DND-41 (cell line): Measurements from ENCODE around the gene NOL7.

Source experiments
- EZH2 ChIP-seq: IDR thresholded peaks from 3 replicates; pipeline ENCODE4 v1.6.1; 2012; ENCODE audit warnings: borderline replicate concordance, low read depth, mild to moderate bottlenecking, moderate library complexity, low read length, inconsistent platforms; ENCODE audit not compliant: severe bottlenecking
- TF ChIP-seq, protein P1 (sequence below): IDR thresholded peaks from 2 replicates; pipeline ENCODE4 v1.5.1; 2012; ENCODE audit warnings: borderline replicate concordance, low read length, moderate library complexity, mild to moderate bottlenecking; ENCODE audit not compliant: poor library complexity, severe bottlenecking; ENCODE audit errors: extremely low read depth

DNA sequence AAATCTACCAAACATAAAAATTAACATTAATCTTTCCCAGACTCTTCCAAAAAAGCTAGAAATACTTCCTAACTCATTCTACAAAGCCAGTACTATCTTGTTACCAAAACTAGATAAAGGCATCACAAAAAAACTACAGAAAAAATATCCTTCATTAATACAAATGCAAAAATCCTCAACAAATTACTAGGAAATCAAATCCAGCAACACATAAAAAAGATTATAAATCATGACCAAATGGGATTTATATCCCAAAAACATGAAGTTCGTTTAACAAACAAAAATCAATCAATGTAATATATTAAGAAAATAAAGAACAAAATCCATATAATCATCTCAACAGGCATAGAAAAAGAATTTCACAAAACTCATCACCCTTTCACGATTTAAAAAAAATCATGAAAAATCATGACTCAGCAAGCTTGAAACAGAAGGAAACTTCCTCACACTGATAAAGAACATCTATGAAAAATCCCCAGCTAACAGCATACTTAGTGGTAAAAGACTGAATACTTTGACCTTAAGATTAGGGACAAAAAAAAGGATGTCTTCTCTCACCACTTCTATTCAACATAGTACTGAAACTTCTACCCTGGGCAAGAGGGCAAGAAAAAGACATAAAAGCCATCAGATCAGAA, 53.3 kb downstream of the NOL7 start:
- TF ChIP-seq, protein P1, sequence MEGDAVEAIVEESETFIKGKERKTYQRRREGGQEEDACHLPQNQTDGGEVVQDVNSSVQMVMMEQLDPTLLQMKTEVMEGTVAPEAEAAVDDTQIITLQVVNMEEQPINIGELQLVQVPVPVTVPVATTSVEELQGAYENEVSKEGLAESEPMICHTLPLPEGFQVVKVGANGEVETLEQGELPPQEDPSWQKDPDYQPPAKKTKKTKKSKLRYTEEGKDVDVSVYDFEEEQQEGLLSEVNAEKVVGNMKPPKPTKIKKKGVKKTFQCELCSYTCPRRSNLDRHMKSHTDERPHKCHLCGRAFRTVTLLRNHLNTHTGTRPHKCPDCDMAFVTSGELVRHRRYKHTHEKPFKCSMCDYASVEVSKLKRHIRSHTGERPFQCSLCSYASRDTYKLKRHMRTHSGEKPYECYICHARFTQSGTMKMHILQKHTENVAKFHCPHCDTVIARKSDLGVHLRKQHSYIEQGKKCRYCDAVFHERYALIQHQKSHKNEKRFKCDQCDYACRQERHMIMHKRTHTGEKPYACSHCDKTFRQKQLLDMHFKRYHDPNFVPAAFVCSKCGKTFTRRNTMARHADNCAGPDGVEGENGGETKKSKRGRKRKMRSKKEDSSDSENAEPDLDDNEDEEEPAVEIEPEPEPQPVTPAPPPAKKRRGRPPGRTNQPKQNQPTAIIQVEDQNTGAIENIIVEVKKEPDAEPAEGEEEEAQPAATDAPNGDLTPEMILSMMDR, result no peak
- no peak for TF ChIP-seq EZH2
